A549 (cell line): Measurements from ENCODE around the gene PADI4. TPM values are rescaled to one million over a fixed set of nuclear protein-coding genes. Genes with fewer than 3 reads are reported as not detected.

ENCODE experiments used
- ATAC-seq, 2 experiments: fragments of 200-7000 bp in 1 of 2; fragments of >200 bp in 1 of 2; cut with Nextera tagmentation in 1 of 2; cut with Tn5 transposase in 1 of 2; 3 replicates each; pipeline versions ENCODE4 v1.8.0 to v1.9.1; 2018 to 2020; ENCODE audit warnings: mild to moderate bottlenecking in 1 of 2, moderate library complexity in 1 of 2
- CTCF ChIA-PET: fragments of 300-600 bp; sonication (Branson Sonifier 250); formaldehyde crosslinking; extraction: SDS; loops from one replicate; lab custom pipeline; 2021; ENCODE audit warnings: antibody characterized with exemption, inconsistent platforms; lab: Yijun Ruan, JAX
- POLR2A ChIA-PET: fragments of 350-600 bp; formaldehyde crosslinking; extraction: SDS; loops from one replicate; lab custom pipeline; 2021; ENCODE audit warnings: antibody characterized with exemption, inconsistent platforms; lab: Yijun Ruan, JAX
- DNase-seq, 2 experiments: peaks; one replicate each; pipeline versions ENCODE4 v3.0.0 to v3.0.0-alpha.2; 2011 to 2016; ENCODE audit warnings: low read depth in 1 of 2, low spot score in 1 of 2
- FAIRE-seq: peaks from 2 replicates; lab custom pipeline; 2011; peaks lifted over from hg19 to GRCh38; lab: Jason Lieb, UNC
- H3K27ac ChIP-seq, 2 experiments: fragments of >200 bp; sonication (Bioruptor Twin); formaldehyde crosslinking; 3 replicates each; pipeline ENCODE4 v1.5.1; 2016 to 2017
- H3K4me1 ChIP-seq: fragments of >200 bp; sonication (Bioruptor Twin); formaldehyde crosslinking; 3 replicates; pipeline ENCODE4 v1.6.1; 2016
- H3K4me2 ChIP-seq: fragments of >200 bp; sonication (Bioruptor Twin); formaldehyde crosslinking; 3 replicates; pipeline ENCODE4 v1.6.1; 2016
- H3K4me3 ChIP-seq: fragments of >200 bp; sonication (Bioruptor Twin); formaldehyde crosslinking; 3 replicates; pipeline ENCODE4 v1.5.1; 2016
- H3K9me3 ChIP-seq: fragments of >200 bp; sonication (Bioruptor Twin); formaldehyde crosslinking; 3 replicates; pipeline ENCODE4 v1.6.1; 2016
- BCL3 ChIP-seq: fragments of >200 bp; sonication (Bioruptor Twin); formaldehyde crosslinking; IDR thresholded peaks from 3 replicates; pipeline ENCODE4 v1.6.1; 2016
- CBX2 ChIP-seq: fragments of 200-600 bp; sonication (generic); IDR thresholded peaks from 2 replicates; pipeline ENCODE4 v1.6.1; 2016; ENCODE audit warnings: low read depth, mild to moderate bottlenecking, borderline replicate concordance
- CHD2 ChIP-seq: fragments of 150-350 bp; IDR thresholded peaks from 2 replicates; pipeline ENCODE4 v1.6.1; 2014; ENCODE audit warnings: low read length; ENCODE audit not compliant: partially characterized antibody
- CTCF ChIP-seq: fragments of >200 bp; sonication (Bioruptor Twin); formaldehyde crosslinking; IDR thresholded peaks from 3 replicates; pipeline ENCODE4 v1.5.1; 2016
- E2F6 ChIP-seq: IDR thresholded peaks from 2 replicates; pipeline ENCODE4 v1.6.1; 2012; ENCODE audit warnings: low read depth, borderline replicate concordance
- EHMT2 ChIP-seq: fragments of 200-600 bp; sonication (generic); IDR thresholded peaks from 2 replicates; pipeline ENCODE4 v1.6.1; 2016; ENCODE audit warnings: antibody characterized with exemption, low read depth, mild to moderate bottlenecking, moderate library complexity
- ELK1 ChIP-seq: fragments of 150-350 bp; IDR thresholded peaks from 2 replicates; pipeline ENCODE4 v1.6.1; 2014; ENCODE audit warnings: low read depth, mild to moderate bottlenecking, low read length
- EP300 ChIP-seq, 2 experiments: fragments of >200 bp; sonication (Bioruptor Twin); formaldehyde crosslinking; IDR thresholded peaks; 2 replicates in 1 of 2; 3 replicates in 1 of 2; pipeline ENCODE4 v1.6.1; 2016 to 2017
- ESRRA ChIP-seq: fragments of 150-350 bp; IDR thresholded peaks from 2 replicates; pipeline ENCODE4 v1.6.1; 2014; ENCODE audit warnings: mild to moderate bottlenecking, low read length, borderline replicate concordance
- FOSL2 ChIP-seq, 2 experiments: fragments of 450-650 bp in 1 of 2; fragments of >200 bp in 1 of 2; sonication (Bioruptor Twin) in 1 of 2; formaldehyde crosslinking; IDR thresholded peaks; 2 replicates each; pipeline versions ENCODE4 v1.5.0 to v1.6.1; 2016 to 2020; ENCODE audit warnings: mild to moderate bottlenecking in 1 of 2, moderate library complexity in 1 of 2
- KDM5A ChIP-seq: fragments of 200-600 bp; sonication (generic); IDR thresholded peaks from 2 replicates; pipeline ENCODE4 v1.6.1; 2016; ENCODE audit warnings: antibody characterized with exemption, mild to moderate bottlenecking
- MAFK ChIP-seq: fragments of 450-650 bp; IDR thresholded peaks from 2 replicates; pipeline ENCODE4 v1.6.1; 2014; ENCODE audit not compliant: partially characterized antibody
- NFE2L2 ChIP-seq: fragments of 150-350 bp; conservative IDR thresholded peaks from 2 replicates; pipeline ENCODE4 v1.6.1; 2014; ENCODE audit warnings: low read length
- PBX3 ChIP-seq: IDR thresholded peaks from 2 replicates; pipeline ENCODE4 v1.6.1; 2012
- RCOR1 ChIP-seq: fragments of 150-350 bp; IDR thresholded peaks from 2 replicates; pipeline ENCODE4 v1.6.1; 2014; ENCODE audit warnings: antibody characterized with exemption, low read length, low read depth
- REST ChIP-seq: fragments of 200-600 bp; sonication (generic); IDR thresholded peaks from 2 replicates; pipeline ENCODE4 v1.6.1; 2016; ENCODE audit warnings: antibody characterized with exemption, mild to moderate bottlenecking, moderate library complexity
- SREBF2 ChIP-seq: fragments of 450-650 bp; IDR thresholded peaks from 2 replicates; pipeline ENCODE4 v1.6.1; 2014; ENCODE audit warnings: mild to moderate bottlenecking, moderate library complexity
- ZSCAN20 ChIP-seq: fragments of 250-450 bp; sonication (Bioruptor Pico); IDR thresholded peaks from 2 replicates; pipeline ENCODE4 v1.8.0; 2022; ENCODE audit warnings: mild to moderate bottlenecking, moderate library complexity
- WGBS: methylation state at CpG from one replicate; pipeline ENCODE4 v1.1.6; 2017; ENCODE audit errors: missing lambda C conversion rate; 5-methylcytosine and 5-hydroxymethylcytosine counted together
- polyA plus RNA-seq, 4 experiments: library from polyadenylated mRNA; depleted of rRNA in 3 of 4; stranded (reverse); fragments of >200 nt; fragmentation: RNase III in 1 of 4; extraction: RNeasy Plus Mini Kit Qiagen cat#74134 plus additional on column Dnase treatment in 1 of 4; gene quantifications; 2 replicates in 3 of 4; 3 replicates in 1 of 4; pipeline ENCODE4 v1.2.3, GENCODE V29; 2011 to 2017

The PADI4 gene
- polyA plus RNA-seq, 2 of the 4 experiments (the other 2 are of a cell fraction): not detected

- H3K4me1 ChIP-seq: no peaks in the 10 kb centered on the region
- DNase-seq: no peak
- no peak overlapping the region for H3K4me2 ChIP-seq
- no peak overlapping the region for H3K4me3 ChIP-seq
- H3K27ac ChIP-seq: no peak overlapping the region
- CTCF ChIA-PET: interaction anchor here (1.0 to 4.1 kb wide), 5 partner anchors 11 to 231 kb away, joined by 3 to 18 read pairs (median 5); no protein-coding TSS in a partner anchor
- POLR2A ChIA-PET: no interaction called here
- no peak for FAIRE-seq
- 49% methylated on average over 6 of the region's 12 CpGs for WGBS
- ATAC-seq: no peak
- no peaks in the 10 kb centered on the region for H3K9me3 ChIP-seq
- no peak for TF ChIP-seq CTCF
- no peak for TF ChIP-seq CBX2
- TF ChIP-seq REST: no peak
- no peak for TF ChIP-seq MAFK
- no peak for TF ChIP-seq ZSCAN20 (CRISPR knock-in tag)
- no peak for TF ChIP-seq ESRRA
- TF ChIP-seq PBX3: no peak
- TF ChIP-seq CHD2: no peak
- no peak for TF ChIP-seq BCL3
- no peak for TF ChIP-seq RCOR1
- no peak for TF ChIP-seq NFE2L2
- no peak for TF ChIP-seq FOSL2 (IDR thresholded peaks at IDR 0.05)
- TF ChIP-seq FOSL2 (CRISPR knock-in tag; IDR thresholded peaks at IDR 0.05): no peak
- no peak for TF ChIP-seq EHMT2
- no peak for TF ChIP-seq KDM5A
- TF ChIP-seq E2F6: no peak
- no peak for TF ChIP-seq ELK1
- no peak for TF ChIP-seq EP300 (IDR thresholded peaks at IDR 0.05)
- TF ChIP-seq SREBF2: no peak
These were observed 48.5 kb downstream of the PADI4 start for GRCh38 chr1:17356387-17357026.
